Measurements from ENCODE around the gene RYR1.

RYR1 gene

DNA sequence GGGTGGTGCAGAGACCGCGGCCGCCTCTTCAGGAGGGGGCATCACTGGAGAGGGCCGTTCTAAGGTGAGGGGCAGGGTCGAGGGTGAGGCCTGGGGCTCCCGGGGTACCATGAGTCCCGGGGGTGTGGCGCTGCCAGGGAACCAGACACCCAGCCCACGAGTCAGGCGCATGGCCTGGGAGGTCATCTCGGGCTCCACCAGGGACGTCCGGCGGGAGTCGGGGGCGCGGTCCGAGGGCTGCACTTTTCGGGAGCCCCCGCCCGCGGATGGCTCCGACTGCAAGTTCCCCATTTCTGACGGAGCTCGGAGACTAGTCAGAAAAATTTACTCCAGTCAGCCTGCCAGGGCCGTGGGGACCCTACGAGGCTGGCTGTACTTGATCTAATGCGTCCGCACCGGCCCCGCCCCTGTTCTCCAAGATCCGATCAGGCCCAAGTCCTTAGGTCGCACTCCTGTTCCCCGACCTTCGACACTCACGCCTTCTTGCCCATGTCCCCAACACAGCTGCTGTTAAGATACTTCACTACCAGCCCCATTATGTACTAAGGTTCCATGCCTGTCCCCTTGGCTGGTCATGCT is 46.4 kb upstream of the RYR1 start:
- Histone ChIP-seq H3K79me2 (ENCODE audit: insufficient read depth, low read length) (no peaks in the 10 kb centered on the region), H3K36me3 (ENCODE audit: insufficient read depth, low read length) (peaks cover 31% of the 10 kb centered on the region), H2AFZ (ENCODE audit: low read depth, low read length) (no peak overlapping the region), H3K9ac (ENCODE audit: low read depth, low read length) (peak overlapping the region; percentile 58; the same call in 1 of the 2 replicates), H3K4me2 (ENCODE audit: insufficient read depth, low read length) (peak overlapping the region; percentile 100), H3K27me3 (ENCODE audit: insufficient read depth, low read length, poor library complexity) (no peaks in the 10 kb centered on the region), H3K27ac (ENCODE audit: low read length) (no peak overlapping the region), H3K9me3 (ENCODE audit: insufficient read depth, low read length, severe bottlenecking) (no peaks in the 10 kb centered on the region), H3K4me1 (ENCODE audit: insufficient read depth, low read length) (peaks cover 56% of the 10 kb centered on the region), H3K4me3 (ENCODE audit: low read depth in 1 of 2, low read length in 2 of 2) (peak overlapping the region; percentile 39 to 88; a peak in 3 of 4 replicates), H4K20me1 (ENCODE audit: insufficient read depth, low read length) (peaks cover 31% of the 10 kb centered on the region)
- no peak for ATAC-seq (ENCODE audit: insufficient read depth, low read depth)
- DNase-seq: peak; percentile 12
- TF ChIP-seq EZH2 (IDR thresholded peaks at IDR 0.05; ENCODE audit: borderline replicate concordance, low read depth, low read length, severe bottlenecking): no peak
- TF ChIP-seq, protein P1, sequence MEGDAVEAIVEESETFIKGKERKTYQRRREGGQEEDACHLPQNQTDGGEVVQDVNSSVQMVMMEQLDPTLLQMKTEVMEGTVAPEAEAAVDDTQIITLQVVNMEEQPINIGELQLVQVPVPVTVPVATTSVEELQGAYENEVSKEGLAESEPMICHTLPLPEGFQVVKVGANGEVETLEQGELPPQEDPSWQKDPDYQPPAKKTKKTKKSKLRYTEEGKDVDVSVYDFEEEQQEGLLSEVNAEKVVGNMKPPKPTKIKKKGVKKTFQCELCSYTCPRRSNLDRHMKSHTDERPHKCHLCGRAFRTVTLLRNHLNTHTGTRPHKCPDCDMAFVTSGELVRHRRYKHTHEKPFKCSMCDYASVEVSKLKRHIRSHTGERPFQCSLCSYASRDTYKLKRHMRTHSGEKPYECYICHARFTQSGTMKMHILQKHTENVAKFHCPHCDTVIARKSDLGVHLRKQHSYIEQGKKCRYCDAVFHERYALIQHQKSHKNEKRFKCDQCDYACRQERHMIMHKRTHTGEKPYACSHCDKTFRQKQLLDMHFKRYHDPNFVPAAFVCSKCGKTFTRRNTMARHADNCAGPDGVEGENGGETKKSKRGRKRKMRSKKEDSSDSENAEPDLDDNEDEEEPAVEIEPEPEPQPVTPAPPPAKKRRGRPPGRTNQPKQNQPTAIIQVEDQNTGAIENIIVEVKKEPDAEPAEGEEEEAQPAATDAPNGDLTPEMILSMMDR (IDR thresholded peaks at IDR 0.05; ENCODE audit: borderline replicate concordance, extremely low read depth, low read length, poor library complexity, severe bottlenecking): no peak

DNA sequence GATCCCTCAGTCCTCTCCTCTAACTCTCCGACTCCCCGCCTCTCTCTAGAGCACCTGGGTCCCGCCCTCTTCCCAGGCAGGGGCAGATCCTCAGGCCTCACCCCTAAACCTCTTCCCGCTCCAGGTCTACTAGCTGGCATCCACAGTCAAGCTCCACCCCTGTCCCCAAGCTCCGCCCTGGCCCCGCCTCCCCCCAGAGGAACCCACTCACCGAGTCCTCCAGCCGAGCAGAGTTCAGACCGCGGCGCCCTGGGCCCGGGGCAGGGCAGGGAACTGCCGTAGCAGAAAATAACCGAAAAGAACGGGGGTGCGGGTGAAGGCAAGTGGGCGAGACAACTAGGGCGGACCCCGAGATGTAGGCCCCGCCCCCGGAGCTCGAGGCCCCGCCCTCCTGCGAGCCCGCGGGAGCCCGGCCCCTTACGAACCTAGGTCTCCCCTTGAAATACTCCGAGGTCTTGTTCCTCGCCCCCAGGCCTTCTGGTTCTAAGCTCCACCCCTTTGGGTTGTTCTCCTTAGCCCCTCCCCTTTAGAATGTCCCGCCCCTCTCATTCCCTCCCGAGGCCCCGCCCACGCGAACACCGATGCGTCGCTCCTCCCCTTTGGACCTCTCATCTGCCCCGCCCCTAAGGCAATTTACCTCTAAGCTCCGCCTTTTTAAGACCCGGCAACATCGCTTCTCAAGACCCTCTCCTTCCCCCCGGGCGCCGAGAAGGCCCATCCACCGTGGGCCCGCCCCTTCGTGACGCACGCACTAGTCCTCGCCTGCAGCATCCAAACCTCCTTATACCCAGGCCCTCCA is 45.7 kb upstream of the RYR1 start, which contains the start of gene GGN:
Gene GGN (minus strand): TSS at position 485 of the 799 bp plus-strand sequence. CDS start 773 bp downstream, outside the sequence.
- peaks cover 26% of the 10 kb centered on the region for H3K36me3 ChIP-seq (ENCODE audit: insufficient read depth, low read length)
- H2AFZ ChIP-seq (ENCODE audit: low read depth, low read length): peak within 1 kb of the TSS; percentile 95
- H3K4me1 ChIP-seq (ENCODE audit: insufficient read depth, low read length): peaks cover 56% of the 10 kb centered on the region
- peak within 1 kb of the TSS; percentile 59; the same call in 1 of the 2 replicates for H3K27ac ChIP-seq (ENCODE audit: low read length)
- no peaks in the 10 kb centered on the region for H3K9me3 ChIP-seq (ENCODE audit: insufficient read depth, low read length, severe bottlenecking)
- no peaks in the 10 kb centered on the region for H3K79me2 ChIP-seq (ENCODE audit: insufficient read depth, low read length)
- H3K27me3 ChIP-seq (ENCODE audit: insufficient read depth, low read length, poor library complexity): no peaks in the 10 kb centered on the region
- H3K4me3 ChIP-seq (ENCODE audit: low read depth in 1 of 2, low read length in 2 of 2): peak within 1 kb of the TSS; percentile 39 to 88; a peak in 3 of 4 replicates
- peak within 1 kb of the TSS; percentile 100 for H3K4me2 ChIP-seq (ENCODE audit: insufficient read depth, low read length)
- no peak for TF ChIP-seq EZH2 (IDR thresholded peaks at IDR 0.05; ENCODE audit: borderline replicate concordance, low read depth, low read length, severe bottlenecking)
- TF ChIP-seq, protein P1 (IDR thresholded peaks at IDR 0.05; ENCODE audit: borderline replicate concordance, extremely low read depth, low read length, poor library complexity, severe bottlenecking): no peak
- ATAC-seq (ENCODE audit: insufficient read depth, low read depth) (peak; percentile 77), DNase-seq (peak; percentile 84)
- H4K20me1 ChIP-seq (ENCODE audit: insufficient read depth, low read length): peaks cover 31% of the 10 kb centered on the region
- H3K9ac ChIP-seq (ENCODE audit: low read depth, low read length): peak within 1 kb of the TSS; percentile 58

DNA sequence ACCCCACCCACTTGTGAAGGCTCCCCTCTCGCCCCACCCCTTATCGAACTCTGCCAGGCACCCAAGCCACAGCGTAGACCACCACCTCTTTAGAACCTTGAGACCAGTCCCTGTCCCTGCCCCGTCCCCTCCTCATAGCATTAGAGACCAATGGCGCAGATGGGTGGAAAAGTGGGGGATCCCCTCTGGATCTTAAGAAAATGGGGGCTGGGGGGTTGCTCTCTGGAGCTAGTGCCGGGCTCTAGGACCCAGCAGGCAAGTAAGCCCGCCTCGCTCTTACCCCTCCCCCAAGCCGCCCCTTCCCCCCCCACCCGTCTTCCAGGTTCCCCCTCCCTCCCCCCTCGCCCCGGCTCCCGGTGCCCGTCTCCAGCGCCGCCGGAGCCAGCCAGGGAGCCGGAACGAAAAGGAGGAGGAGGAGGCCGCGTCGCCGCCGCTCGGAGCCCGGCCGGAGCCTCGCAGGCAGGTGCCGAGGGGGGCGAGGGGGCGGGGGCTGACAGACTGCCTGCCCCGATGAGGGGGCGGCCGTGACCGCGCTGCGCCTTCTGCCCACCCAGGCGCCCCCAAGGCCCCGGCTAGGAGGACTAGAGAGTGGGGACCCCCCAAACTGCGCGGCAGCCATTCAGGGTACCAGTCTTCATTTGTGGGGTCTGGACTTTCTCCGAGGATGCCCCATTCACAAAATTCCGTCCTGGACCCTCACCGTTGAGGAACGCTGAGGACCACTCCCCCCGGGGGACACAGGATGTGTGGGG is 45.0 kb upstream of the RYR1 start, which contains the start of gene SPRED3:
Gene SPRED3 (plus strand): TSS at position 349 of the 752 bp plus-strand sequence. CDS start 1,606 bp downstream, outside the sequence.
- Histone ChIP-seq H3K9ac (ENCODE audit: low read depth, low read length) (peak within 1 kb of the TSS; percentile 58), H3K4me2 (ENCODE audit: insufficient read depth, low read length) (peak within 1 kb of the TSS; percentile 100), H4K20me1 (ENCODE audit: insufficient read depth, low read length) (peaks cover 31% of the 10 kb centered on the region), H3K36me3 (ENCODE audit: insufficient read depth, low read length) (peaks cover 18% of the 10 kb centered on the region), H3K79me2 (ENCODE audit: insufficient read depth, low read length) (no peaks in the 10 kb centered on the region), H3K9me3 (ENCODE audit: insufficient read depth, low read length, severe bottlenecking) (no peaks in the 10 kb centered on the region), H3K27me3 (ENCODE audit: insufficient read depth, low read length, poor library complexity) (no peaks in the 10 kb centered on the region), H3K27ac (ENCODE audit: low read length) (peak within 1 kb of the TSS; percentile 59; the same call in 1 of the 2 replicates), H2AFZ (ENCODE audit: low read depth, low read length) (peak within 1 kb of the TSS; percentile 95), H3K4me1 (ENCODE audit: insufficient read depth, low read length) (peaks cover 56% of the 10 kb centered on the region), H3K4me3 (ENCODE audit: low read depth in 1 of 2, low read length in 2 of 2) (peak within 1 kb of the TSS; percentile 39 to 88; a peak in 3 of 4 replicates)
- peak; percentile 50 for ATAC-seq (ENCODE audit: insufficient read depth, low read depth)
- no peak for TF ChIP-seq EZH2 (IDR thresholded peaks at IDR 0.05; ENCODE audit: borderline replicate concordance, low read depth, low read length, severe bottlenecking)
- TF ChIP-seq, protein P1 (IDR thresholded peaks at IDR 0.05; ENCODE audit: borderline replicate concordance, extremely low read depth, low read length, poor library complexity, severe bottlenecking): no peak
- DNase-seq: no peak

Measured in DND-41 (cell line).